Keratinocyte (primary cell): ENCODE measurements around the gene GAPDHS. TPM values are rescaled to one million over a fixed set of nuclear protein-coding genes. Genes with fewer than 3 reads are reported as not detected.

ENCODE experiments used
- DNase-seq: peaks from one replicate; pipeline ENCODE4 v3.0.0-alpha.2; 2011; ENCODE audit warnings: low read depth, missing footprints, low spot score
- FAIRE-seq: peaks from 2 replicates; lab custom pipeline; 2011; peaks lifted over from hg19 to GRCh38; lab: Jason Lieb, UNC
- H2AFZ ChIP-seq: 2 replicates; pipeline ENCODE4 v1.6.0; 2012; ENCODE audit warnings: low read length, control low read depth, inconsistent platforms; ENCODE audit not compliant: control insufficient read depth
- H3K27ac ChIP-seq: 2 replicates; pipeline ENCODE4 v1.5.1; 2011; ENCODE audit warnings: low read length; ENCODE audit not compliant: control insufficient read depth, insufficient read depth
- H3K27me3 ChIP-seq: 3 replicates; pipeline ENCODE4 v1.6.0; 2011; ENCODE audit warnings: low read length; ENCODE audit not compliant: control insufficient read depth, insufficient read depth; ENCODE audit errors: extremely low read depth
- H3K36me3 ChIP-seq, 2 experiments: 2 replicates in 1 of 2; 3 replicates in 1 of 2; pipeline ENCODE4 v1.5.1; 2011; ENCODE audit warnings: low read length in 2 of 2, mild to moderate bottlenecking in 1 of 2; ENCODE audit not compliant: control insufficient read depth in 2 of 2, insufficient read depth in 2 of 2; ENCODE audit errors: extremely low read depth in 1 of 2
- H3K4me1 ChIP-seq: 3 replicates; pipeline ENCODE4 v1.5.1; 2011; ENCODE audit warnings: low read length; ENCODE audit not compliant: control insufficient read depth, insufficient read depth; ENCODE audit errors: extremely low read depth
- H3K4me2 ChIP-seq: 3 replicates; pipeline ENCODE4 v1.6.0; 2011; ENCODE audit warnings: low read depth, low read length; ENCODE audit not compliant: control insufficient read depth, insufficient read depth; ENCODE audit errors: extremely low read depth
- H3K4me3 ChIP-seq, 3 experiments: fragments of 200-600 bp in 1 of 3; sonication (generic) in 1 of 3; 2 replicates in 2 of 3; 3 replicates in 1 of 3; pipeline ENCODE4 v1.5.1; 2011 to 2016; ENCODE audit warnings: low read length in 3 of 3, mild to moderate bottlenecking in 3 of 3, control low read depth in 2 of 3, inconsistent platforms in 1 of 3, low read depth in 1 of 3, mixed read lengths in 1 of 3, mixed run types in 1 of 3, moderate library complexity in 1 of 3; ENCODE audit not compliant: control insufficient read depth in 2 of 3, insufficient read depth in 2 of 3; ENCODE audit errors: extremely low read depth in 1 of 3
- H3K79me2 ChIP-seq: 2 replicates; pipeline ENCODE4 v1.6.0; 2012; ENCODE audit warnings: low read length; ENCODE audit not compliant: control insufficient read depth, insufficient read depth
- H3K9ac ChIP-seq: 3 replicates; pipeline ENCODE4 v1.6.0; 2011; ENCODE audit warnings: low read length; ENCODE audit not compliant: control insufficient read depth, insufficient read depth; ENCODE audit errors: extremely low read depth
- H3K9me1 ChIP-seq: 3 replicates; pipeline ENCODE4 v1.6.0; 2011; ENCODE audit warnings: low read length; ENCODE audit not compliant: control insufficient read depth, insufficient read depth; ENCODE audit errors: extremely low read depth
- H3K9me3 ChIP-seq: 2 replicates; pipeline ENCODE4 v1.5.1; 2012; ENCODE audit warnings: low read depth, low read length; ENCODE audit not compliant: control insufficient read depth
- H4K20me1 ChIP-seq: 3 replicates; pipeline ENCODE4 v1.6.0; 2011; ENCODE audit warnings: low read length; ENCODE audit not compliant: control insufficient read depth, insufficient read depth; ENCODE audit errors: extremely low read depth
- EZH2 ChIP-seq: IDR thresholded peaks from one replicate; pipeline ENCODE4 v1.6.1; 2012; ENCODE audit warnings: inconsistent platforms, mild to moderate bottlenecking, low read length, moderate library complexity
- dilution Hi-C: fragments of 300-500 bp; cut with MboI; formaldehyde crosslinking; loops from one replicate; pipeline ENCODE4 v1.7.0; 2020; ENCODE audit warnings: low sequenced_read_pairs; ENCODE audit not compliant: extremely low pct_ligation_motif_present
- polyA plus RNA-seq, 5 experiments: library from polyadenylated mRNA; depleted of rRNA in 3 of 5; stranded (reverse) in 3 of 5; stranded (forward) in 1 of 5; unstranded in 1 of 5; fragments of >200 nt; gene quantifications; 1 replicate in 1 of 5; 2 replicates in 3 of 5; 3 replicates in 1 of 5; pipeline versions ENCODE4 v1.2.1 to v1.2.3, GENCODE V29; 2011 to 2012; ENCODE audit warnings: missing spikeins in 2 of 5, low read depth in 1 of 5, low replicate concordance in 1 of 5
- TF ChIP-seq, protein P1 (sequence below), 3 experiments: IDR thresholded peaks in 1 of 3; conservative IDR thresholded peaks in 1 of 3; optimal IDR thresholded peaks in 1 of 3; 2 replicates in 2 of 3; 3 replicates in 1 of 3; pipeline versions ENCODE3 to v1.5.1; 2011; ENCODE audit warnings: low read length in 3 of 3, mild to moderate bottlenecking in 3 of 3, moderate library complexity in 2 of 3, control low read depth in 1 of 3, inconsistent platforms in 1 of 3; ENCODE audit not compliant: insufficient read depth in 2 of 3; ENCODE audit errors: extremely low read depth in 1 of 3

The GAPDHS gene
- polyA plus RNA-seq, 1 donor (not counting 4 experiments of a cell fraction or from before 2014, with no cell fraction given) = 0.08 TPM

DNA sequence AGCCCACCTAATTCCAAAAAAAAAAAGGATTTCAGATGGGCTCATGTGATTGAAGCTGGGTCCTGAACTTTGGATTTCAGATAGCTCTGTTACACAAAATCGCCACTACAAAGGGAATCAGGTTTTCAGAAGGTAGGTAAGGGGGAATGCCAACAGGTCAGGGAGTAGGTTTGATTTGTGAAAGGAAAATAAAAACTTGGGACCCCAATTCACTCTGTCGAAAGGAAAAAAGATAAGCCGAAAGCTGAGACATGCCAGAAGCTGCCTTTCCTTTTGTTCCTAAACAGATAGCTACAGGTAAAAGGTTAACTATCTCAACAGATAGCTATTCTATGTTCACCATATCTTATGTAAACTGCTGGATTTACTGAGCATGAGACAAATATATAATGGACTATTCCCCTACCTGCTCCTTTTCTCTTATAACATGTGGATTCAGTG is 47.0 kb upstream of the GAPDHS start:
- no peak overlapping the region for H3K27ac ChIP-seq
- H3K36me3 ChIP-seq = no peaks in the 10 kb centered on the region
- no peak overlapping the region for H3K9ac ChIP-seq
- TF ChIP-seq EZH2 = no peak
- TF ChIP-seq, protein P1, sequence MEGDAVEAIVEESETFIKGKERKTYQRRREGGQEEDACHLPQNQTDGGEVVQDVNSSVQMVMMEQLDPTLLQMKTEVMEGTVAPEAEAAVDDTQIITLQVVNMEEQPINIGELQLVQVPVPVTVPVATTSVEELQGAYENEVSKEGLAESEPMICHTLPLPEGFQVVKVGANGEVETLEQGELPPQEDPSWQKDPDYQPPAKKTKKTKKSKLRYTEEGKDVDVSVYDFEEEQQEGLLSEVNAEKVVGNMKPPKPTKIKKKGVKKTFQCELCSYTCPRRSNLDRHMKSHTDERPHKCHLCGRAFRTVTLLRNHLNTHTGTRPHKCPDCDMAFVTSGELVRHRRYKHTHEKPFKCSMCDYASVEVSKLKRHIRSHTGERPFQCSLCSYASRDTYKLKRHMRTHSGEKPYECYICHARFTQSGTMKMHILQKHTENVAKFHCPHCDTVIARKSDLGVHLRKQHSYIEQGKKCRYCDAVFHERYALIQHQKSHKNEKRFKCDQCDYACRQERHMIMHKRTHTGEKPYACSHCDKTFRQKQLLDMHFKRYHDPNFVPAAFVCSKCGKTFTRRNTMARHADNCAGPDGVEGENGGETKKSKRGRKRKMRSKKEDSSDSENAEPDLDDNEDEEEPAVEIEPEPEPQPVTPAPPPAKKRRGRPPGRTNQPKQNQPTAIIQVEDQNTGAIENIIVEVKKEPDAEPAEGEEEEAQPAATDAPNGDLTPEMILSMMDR (optimal IDR thresholded peaks at IDR 0.05 in 1 of 3, IDR thresholded peaks at IDR 0.05 in 1 of 3, conservative IDR thresholded peaks at IDR 0.05 in 1 of 3; ENCODE audit: extremely low read depth in 1 of 3, insufficient read depth in 2 of 3, low read length in 3 of 3) = no peak
- no peaks in the 10 kb centered on the region for H4K20me1 ChIP-seq
- no peaks in the 10 kb centered on the region for H3K9me1 ChIP-seq
- H3K4me1 ChIP-seq = no peaks in the 10 kb centered on the region
- no peak overlapping the region for H2AFZ ChIP-seq
- H3K4me3 ChIP-seq = no peak overlapping the region
- FAIRE-seq = no peak
- dilution Hi-C loops = no loop called here
- DNase-seq = no peak
- no peaks in the 10 kb centered on the region for H3K79me2 ChIP-seq
- no peaks in the 10 kb centered on the region for H3K9me3 ChIP-seq
- peaks cover 13% of the 10 kb centered on the region for H3K27me3 ChIP-seq
- no peak overlapping the region for H3K4me2 ChIP-seq

DNA sequence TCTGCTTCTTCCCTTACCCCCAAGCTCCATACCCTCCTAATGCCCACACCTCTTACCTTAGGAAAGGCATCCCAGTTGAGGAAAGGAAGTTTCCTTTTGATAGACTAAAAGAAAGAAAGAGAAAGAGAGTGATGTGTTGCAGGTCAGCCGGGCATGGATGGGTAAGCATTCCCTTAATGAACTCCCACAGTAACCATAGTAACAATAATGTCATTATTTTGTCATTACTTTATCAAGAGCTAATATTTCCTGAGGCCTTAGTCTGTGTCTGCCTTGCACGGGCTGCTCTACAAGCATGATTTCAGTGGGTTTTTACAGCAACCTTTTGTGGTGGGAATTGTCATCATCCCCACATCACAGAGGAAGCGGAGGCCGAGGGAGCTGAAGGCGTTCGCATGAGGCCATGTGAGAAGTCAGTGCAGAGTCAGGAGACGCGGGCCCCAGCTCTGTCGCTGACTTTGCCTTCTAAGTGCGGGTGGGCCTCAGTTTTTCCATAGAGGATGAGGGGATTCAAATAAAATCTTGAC is 45.5 kb upstream of the GAPDHS start:
- no peaks in the 10 kb centered on the region for H3K4me1 ChIP-seq
- H2AFZ ChIP-seq = no peak overlapping the region
- DNase-seq = no peak
- TF ChIP-seq EZH2 = no peak
- TF ChIP-seq, protein P1 (optimal IDR thresholded peaks at IDR 0.05 in 1 of 3, IDR thresholded peaks at IDR 0.05 in 1 of 3, conservative IDR thresholded peaks at IDR 0.05 in 1 of 3; ENCODE audit: extremely low read depth in 1 of 3, insufficient read depth in 2 of 3, low read length in 3 of 3) = no peak
- no peak overlapping the region for H3K27ac ChIP-seq
- H4K20me1 ChIP-seq = no peaks in the 10 kb centered on the region
- no peak for FAIRE-seq
- no peak overlapping the region for H3K4me3 ChIP-seq
- no peak overlapping the region for H3K9ac ChIP-seq
- H3K4me2 ChIP-seq = no peak overlapping the region
- H3K9me1 ChIP-seq = no peaks in the 10 kb centered on the region
- H3K27me3 ChIP-seq = peaks cover 20% of the 10 kb centered on the region
- no peaks in the 10 kb centered on the region for H3K36me3 ChIP-seq
- H3K9me3 ChIP-seq = no peaks in the 10 kb centered on the region
- dilution Hi-C loops = no loop called here
- no peaks in the 10 kb centered on the region for H3K79me2 ChIP-seq
